ENCODE measurements around the gene GATA5.
"Not testable (repeated sequence)": the region's sequence is repeated elsewhere in the genome, so short reads cannot be mapped to it uniquely, and the experiment has no call there.

Gene GATA5

GRCh38 chr20:62428396-62429295, 47.1 kb downstream of the GATA5 start:
- no peak for DNase-seq

DNA sequence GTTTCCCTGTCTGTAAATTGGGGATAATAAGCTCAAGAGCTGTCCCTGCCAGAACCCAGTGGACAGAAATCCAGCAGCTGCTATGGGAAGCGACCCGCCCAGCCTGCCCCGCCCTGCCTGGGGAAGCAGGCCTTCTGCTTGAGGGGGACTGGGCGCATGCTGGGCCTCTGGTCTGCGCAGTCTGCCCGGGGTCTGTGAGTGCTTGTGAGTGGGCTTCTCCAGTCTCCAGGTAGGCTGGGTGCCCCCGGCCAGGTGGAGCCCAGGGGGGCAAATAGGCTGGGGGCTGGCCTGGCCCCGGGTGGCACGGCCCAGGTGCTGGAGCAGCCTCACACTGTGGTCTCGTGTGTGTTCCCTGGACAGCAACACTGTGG, 47.8 kb downstream of the GATA5 start:
- DNase-seq, result no peak

DNA sequence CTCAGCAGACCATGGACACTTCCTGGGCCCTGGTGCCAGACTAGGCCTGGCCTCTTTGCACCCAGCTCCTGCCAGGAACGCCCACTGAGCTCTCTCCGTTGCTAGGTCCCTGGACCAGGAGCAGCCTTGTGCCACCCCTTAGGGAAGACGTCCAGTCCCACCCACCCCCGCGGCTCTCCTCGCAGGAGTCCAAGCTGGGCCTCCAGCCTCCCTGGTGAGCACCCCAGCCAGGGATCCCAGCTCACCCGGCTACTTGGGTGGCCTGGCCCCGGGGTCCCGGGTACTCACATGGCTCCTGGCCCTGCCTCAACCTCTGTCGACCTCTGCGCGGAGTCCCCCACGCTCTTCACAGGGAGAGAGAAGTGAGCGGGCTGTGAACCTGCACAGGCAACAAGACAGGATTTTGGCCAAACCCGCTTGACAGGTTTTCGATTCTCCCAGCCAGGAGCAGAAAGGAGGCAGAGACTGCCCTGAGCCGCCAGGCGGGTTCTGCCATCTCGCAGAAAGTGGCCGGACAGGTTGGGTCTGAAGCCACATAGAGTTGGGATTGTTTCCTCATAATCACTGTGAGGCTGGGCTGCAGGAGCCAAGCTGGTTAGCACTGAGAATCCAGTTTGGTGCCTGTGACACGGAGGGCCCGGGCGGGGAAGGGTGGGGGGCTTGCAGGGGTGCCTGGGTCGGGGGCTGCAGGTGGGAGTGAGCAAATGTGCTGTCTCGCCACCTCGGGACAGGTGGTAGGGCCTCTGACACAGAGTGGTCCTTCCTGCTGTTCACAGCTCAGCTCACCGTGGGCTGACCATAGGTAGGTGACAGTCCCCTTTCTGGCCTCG, 48.4 kb downstream of the GATA5 start, which contains the start of gene RBBP8NL:
Gene RBBP8NL, minus strand, starts transcription at position 368 of the 830 bp plus-strand sequence. CDS start 7,892 bp downstream, outside the sequence.
- no peak for DNase-seq

DNA sequence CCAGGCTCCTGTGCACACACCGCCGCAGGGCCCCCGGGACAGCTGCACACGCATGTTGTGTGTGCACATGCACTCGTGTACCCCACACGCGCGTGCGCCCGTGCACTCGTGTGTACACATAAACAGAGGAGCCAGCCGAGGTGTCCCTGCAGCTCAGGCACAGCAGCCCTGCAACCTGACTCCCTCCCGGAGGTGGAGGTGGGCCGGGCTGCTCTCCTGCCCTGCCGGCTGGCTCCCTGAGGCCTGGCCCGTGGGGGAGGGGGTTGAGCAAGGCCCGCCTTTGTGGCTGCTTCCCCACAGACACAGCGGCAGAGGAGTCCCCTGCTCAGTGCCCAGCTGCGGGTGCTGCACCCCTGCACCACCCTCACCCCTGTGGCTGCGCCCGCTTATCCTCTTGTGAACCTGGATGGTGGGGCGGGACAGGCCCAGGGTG, 49.1 kb downstream of the GATA5 start:
- no peak for DNase-seq

DNA sequence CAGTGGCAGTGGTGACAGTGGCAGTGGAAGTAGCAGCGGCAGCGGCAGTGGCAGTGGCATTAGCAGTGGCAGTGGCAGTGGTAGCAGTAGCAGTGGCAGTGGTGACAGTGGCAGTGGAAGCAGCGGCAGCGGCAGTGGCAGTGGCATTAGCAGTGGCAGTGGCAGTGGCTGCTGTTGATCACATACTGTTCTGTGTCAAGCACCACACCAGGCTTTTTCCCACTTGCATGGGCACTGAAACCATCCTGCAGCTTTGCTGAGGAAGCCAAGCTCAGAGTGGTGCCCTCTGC, 49.8 kb downstream of the GATA5 start:
- DNase-seq, result not testable (repeated sequence)

- DNase-seq, result no peak
These were observed 50.3 kb downstream of the GATA5 start for GRCh38 chr20:62425281-62426058.

DNA sequence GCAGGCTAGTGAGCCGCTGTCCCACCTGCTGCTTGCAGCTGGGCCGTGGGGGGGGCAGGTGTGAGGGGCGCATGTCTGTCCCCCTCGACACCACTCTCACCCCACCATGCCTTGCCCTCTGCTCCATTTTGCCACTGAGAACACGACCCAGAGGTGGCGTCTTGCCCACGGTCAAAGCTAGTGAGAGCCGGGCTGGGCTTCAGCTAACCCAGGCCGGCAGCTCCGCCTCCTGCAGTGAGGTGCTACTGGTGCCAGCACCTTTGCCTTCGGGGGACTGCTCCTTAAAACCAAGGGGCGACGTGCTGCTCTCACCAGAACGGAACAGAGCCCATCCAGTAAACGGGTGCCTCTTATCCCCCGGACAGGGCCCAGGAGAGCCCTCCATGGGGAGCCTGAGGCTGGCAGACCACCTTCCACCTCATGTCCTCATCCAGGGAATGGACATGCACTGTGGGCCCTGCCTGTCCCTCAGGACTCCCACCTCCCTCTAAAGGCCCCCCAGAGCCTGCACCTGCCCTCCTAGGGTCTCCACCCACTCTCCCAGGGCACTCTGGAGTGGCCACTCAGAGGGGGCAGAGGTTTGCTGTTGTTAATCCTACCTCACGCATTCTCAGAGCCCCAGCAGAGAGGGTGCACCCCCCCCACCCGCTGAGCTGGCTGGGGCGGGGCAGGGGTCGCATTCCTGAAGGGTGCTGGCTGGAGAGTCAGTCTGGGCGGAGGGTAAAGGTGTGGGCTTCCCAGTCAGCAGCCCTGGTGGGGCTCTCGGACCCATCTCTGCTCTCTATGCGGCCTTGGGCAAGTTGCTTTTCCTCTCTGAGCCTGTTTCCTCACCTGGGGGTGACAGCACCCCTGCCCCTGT, 51.3 kb downstream of the GATA5 start:
- no peak for DNase-seq

GRCh38 chr20:62423326-62423706, 52.5 kb downstream of the GATA5 start:
- no peak for DNase-seq

DNA sequence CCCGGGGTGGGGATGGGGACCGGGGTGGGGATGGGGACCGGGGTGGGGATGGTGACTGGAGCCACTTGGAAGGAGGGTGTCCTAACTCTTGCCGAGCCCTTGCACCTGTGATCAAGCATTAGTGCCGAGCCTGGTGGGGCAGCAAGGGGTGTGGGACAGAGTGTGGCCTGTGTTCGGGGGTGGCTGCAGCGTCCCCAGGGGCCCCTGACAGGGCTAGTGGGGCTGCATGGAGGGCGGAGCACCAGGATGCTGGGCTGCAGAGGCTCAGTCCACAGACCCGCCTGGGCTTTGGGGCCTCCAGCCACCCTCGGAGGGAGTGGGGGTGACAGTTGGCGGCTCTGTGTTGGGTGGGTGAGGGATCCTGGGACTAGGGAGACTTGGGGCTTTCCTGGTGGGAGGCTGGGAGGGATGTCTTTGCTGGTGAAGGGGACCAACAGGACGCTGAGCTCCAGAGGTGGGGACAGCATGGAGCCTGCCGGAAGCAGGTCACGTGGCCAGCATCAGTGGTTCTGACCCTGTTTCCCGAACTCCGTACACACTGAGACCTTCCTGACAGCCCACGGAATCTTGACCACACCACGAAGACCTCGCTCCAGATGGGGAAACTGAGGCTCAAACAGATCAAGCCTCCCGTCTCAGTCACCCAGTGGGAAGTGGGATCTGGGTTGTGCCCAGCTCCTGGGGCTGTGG, 53.0 kb downstream of the GATA5 start:
- no peak for DNase-seq

- DNase-seq, result no peak
These were observed 54.1 kb downstream of the GATA5 start for GRCh38 chr20:62421716-62421990.

DNA sequence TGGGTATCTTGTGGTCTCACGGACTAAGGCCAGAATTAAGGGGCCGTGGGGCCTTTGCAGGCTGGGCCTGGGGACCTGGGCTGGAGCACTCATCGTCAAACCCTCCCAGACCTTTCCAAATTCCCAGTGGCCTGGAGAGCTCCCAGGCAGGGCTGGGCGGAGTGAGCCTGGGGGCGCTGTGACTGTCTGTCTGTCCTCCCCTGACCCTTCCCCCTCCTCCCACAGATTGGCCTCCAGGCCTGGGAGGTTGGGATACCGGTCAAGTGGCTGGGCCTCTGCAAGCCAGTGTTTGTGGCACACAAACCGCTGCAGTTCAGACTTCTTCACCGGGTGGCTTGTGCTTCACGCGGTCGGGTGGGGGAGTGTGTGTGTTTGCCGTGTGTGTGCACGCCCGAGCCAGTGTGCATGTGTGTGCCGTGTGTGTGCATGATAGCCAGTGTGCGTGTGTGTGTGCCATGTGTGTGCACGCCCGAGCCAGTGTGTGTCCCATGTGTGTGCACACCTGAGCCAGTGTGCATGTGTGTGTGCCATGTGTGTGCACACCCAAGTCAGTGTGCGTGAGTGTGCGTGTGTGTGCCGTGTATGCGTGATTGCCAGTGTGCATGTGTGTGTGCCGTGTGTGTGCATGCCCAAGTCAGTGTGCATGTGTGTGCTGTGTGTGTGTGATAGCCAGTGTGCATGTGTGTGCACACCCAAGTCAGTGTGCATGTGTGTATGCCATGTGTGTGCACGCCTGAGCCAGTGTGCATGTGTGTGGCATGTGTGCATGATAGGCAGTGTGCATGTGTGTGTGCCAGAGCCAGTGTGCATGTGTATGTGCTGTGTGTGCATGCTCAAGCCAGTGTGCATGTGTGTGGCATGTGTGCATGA, 54.7 kb downstream of the GATA5 start:
- DNase-seq, result no peak

- no peak for DNase-seq
These were observed 56.0 kb downstream of the GATA5 start for GRCh38 chr20:62419759-62420158.

DNA sequence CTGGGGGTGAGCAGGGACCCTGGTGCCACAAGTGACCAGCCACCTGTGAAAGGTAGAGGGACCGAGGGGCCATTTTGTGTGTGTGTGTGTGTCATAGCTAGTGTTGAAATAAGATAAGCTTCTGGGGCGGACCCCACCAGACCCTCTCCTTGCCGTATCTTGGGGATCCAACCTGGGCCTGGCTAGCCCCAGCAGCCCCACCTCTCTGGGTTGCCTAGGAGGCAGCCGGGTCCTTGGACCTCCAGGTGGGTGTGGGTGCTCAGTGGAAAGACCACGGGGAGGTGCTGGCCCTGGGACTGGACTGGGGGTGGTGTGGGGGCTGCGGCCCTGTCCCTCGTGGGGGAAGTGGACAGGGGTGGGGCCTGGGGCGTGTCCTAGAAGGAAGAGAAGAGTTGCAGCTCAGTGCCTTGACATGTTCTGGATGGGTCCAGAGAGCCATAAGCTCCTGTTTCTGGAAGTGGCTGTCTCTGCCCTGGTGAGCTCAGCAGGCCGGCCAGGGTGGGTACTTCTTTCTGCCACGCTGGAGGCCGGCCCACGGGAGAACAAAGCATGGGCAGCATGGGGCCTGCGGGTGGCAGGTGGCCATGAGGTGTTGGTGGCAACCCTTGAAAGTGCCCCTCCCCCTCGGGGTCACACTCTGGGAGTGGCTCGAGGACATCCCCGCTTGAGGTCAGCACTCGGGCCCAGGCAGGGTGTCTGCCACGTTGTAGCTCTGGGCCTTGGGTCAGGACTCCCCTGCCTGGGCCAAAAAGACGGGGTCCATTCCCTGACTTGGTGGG, 56.9 kb downstream of the GATA5 start:
- no peak for DNase-seq

DNA sequence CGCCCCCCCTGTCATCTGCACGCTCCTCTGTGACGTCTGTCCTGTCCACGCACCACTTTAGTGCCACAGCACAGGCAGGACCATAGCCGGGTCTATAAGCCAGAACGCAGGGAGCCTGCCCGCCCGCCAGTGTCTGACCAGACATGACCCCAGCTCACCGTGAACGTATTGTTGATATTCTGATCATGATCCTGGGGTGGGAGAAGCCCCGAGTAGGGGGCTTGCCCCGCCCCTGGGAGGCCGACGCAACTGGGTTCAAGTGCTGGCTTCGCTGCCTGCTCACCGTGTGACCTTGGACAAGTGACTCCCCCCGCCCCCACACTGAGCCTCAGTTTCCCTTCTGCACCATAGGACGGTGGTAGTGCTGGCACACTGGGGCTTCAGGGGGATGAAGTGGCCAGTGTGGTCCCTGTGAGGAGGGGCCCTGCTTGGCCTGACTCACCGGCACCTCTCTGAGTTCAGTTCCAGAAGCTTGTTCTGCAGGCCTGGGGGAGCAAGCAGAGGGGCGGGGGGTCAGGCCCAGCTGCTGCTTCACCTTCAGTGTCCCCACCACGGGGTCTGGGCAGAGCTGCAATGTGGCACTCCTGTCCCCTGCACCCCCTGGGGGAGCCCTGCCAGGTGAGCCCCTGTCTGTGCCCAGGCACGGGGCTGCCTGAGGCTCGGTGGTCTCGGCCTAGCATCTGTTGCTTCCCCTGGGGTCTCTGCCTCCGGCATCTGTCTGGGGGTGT, 57.6 kb downstream of the GATA5 start:
- DNase-seq, result no peak

DNA sequence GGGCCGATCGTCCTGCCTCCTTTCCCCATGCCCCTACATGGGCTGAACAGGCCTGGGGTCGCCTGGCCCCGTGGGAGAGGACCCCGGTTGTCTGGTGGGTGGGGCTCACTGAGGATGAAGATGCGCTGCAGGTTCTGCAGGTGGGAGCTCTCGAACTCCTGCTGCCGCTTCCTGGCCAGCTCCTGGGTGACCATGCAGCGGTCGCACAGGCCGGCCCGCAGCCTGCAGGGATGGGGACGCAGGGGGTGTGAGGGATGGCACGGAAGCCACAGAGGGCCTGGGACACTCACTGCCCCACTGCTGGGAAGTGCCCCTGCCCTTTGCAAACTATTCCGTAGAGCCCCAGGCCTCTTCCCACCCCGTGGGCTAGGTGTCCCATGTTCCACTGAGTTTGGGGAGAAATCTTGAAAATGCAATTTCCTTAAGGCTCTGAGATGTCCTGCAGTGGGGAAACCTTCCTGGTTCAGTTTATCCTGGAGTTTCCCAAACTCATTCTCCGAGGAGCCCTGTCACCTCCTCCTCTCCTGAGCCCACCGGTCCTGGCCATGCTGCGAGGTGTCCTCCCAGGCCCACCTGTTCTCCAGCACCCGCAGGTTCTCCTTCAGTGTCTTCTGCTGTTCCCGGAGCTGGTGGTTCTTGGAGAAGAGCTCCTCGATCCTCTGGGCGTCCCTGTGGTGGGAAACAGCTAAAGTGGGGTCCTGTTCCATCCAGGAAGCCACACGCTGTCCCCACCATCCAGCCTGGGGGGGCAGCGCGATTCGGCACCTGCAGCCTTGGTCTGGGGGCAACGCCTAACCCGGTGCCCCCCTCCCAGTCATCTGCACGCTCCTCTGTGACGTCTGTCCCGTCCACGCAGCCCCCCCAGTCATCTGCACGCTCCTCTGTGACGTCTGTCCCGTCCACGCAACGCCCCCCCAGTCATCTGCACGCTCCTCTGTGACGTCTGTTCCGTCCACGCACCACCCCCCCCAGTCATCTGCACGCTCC, 58.9 kb downstream of the GATA5 start:
- DNase-seq, result no peak

DNA sequence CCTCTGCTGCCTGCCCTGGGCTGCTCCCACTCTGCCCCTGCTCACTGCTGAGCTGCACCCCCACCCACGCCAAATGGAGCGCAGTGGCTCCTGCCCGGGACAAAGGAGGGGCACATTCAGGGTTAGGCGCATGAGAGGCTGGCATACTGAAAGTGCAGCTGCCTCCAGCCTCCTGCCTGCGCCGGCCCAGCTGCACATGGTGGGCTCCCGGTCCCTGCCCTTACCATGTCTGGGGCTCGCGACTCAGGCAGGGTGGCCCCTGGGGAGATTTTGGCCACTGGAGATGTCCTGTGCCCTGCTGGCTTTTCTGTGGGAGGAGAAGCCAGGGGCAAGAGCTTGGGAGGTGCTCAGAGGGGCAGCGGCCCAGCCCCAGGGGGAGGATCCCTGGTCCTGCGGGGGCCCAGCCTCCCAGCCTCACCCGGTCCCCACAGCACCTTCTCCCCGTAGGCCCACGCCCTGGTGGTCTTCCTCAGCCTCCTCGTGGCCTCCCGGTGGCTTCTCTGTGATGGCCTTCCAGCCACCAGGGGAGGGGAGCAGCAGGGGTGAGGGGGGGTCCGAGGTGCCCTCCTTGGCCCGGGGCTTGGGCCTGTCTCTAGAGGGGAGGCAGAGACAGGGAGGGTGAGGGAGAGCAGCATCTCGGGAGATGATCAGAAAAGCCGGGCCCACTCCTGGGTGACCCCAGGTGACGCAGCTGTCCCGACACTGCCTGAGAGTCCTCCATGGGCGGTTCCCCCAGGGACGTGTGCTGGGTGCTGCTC, 60.3 kb downstream of the GATA5 start:
- DNase-seq, result no peak

- no peak for DNase-seq
These were observed 61.8 kb downstream of the GATA5 start for GRCh38 chr20:62413896-62414481.
